HG02678 (cell line): ENCODE results near the gene TTC22.
"Not testable (repeated sequence)": the region's sequence is repeated elsewhere in the genome, so short reads cannot be mapped to it uniquely, and the experiment has no call there.

Experiments
- ATAC-seq: cut with Tn5 transposase; IDR thresholded peaks from one replicate; pipeline ENCODE4 v1.9.1; 2021; ENCODE audit warnings: mild to moderate bottlenecking, moderate library complexity; ENCODE audit not compliant: unreplicated experiment

The TTC22 gene

DNA sequence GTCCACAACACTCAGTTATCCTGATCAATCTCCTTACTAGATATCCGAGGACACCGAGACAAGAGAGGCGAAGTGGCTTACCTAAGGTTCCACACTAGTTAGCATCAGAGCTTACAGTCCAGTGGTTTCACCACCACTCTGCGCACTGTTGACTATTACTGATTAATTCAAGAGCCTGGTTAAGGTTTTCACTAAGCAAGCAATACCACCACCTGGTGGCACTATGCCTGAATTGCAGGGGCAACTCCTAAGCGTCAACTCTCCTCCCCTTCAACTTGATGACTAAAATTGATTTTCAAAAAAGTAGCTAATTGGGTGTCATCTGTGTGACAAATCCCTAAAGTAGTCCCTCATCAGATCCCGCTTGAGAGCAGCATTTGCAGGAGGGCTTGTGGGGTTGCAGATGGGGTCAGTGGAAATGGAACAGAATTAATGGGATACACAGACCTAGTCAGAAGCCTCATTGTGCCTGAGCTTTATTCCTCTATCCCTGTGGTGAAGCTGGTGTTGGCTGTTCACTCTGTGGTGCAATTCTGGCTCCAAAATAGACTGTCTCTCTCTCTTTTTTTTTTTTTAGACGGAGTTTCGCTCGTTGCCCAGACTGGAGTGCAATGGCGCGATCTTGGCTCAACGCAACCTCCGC, 9.1 kb downstream of the TTC22 start:
- ATAC-seq, result no peak

GRCh38 chr1:54788459-54788858, 12.7 kb downstream of the TTC22 start:
- no peak for ATAC-seq

- ATAC-seq, result no peak
Observed at GRCh38 chr1:54787604-54788003, 13.5 kb downstream of the TTC22 start.

DNA sequence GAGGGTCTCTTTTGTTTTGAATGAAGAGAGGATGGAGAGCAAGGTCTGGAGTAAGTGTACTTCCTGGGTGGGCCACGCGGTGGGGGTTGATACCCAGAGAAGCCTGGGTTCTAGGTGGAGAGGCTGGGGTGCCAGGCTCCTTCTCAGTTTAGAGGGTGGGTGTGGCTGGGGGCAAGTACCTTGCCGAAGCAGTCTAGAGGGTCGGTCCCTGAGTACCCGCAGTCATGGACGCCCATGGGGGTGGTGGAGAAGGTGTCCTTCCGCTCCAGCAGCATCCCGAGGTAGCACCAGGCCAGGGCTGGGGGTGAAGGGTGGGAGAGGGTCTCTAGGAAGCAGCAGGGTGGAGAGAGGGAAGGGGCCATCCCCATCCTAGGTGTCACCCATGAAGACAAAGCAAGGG, 14.3 kb downstream of the TTC22 start:
- no peak for ATAC-seq

- no peak for ATAC-seq
Observed at GRCh38 chr1:54784066-54784465, 17.1 kb downstream of the TTC22 start.

GRCh38 chr1:54782588-54782987, 18.5 kb downstream of the TTC22 start:
- no peak for ATAC-seq

DNA sequence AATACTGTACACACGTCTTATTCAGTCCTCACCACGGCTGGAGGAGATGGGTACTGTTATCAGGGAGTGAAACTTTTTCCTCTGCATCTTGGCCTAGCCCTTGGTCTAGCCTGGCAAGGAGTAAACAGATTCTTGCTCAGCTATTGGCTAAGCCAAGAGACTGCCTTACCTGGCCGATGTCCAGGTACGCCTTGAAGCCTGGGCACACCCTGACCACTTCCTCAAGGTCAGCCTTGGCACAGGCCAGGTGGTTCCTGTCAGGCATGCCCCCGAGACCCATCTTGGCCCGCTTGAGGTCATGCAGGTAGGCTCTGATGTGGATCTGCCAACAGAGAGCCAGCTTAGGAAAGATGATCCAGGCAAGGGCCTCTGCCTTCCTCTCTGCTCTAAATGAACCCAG, 19.0 kb downstream of the TTC22 start:
- ATAC-seq, result no peak

- no peak for ATAC-seq
Observed at GRCh38 chr1:54781023-54781723, 19.9 kb downstream of the TTC22 start.

DNA sequence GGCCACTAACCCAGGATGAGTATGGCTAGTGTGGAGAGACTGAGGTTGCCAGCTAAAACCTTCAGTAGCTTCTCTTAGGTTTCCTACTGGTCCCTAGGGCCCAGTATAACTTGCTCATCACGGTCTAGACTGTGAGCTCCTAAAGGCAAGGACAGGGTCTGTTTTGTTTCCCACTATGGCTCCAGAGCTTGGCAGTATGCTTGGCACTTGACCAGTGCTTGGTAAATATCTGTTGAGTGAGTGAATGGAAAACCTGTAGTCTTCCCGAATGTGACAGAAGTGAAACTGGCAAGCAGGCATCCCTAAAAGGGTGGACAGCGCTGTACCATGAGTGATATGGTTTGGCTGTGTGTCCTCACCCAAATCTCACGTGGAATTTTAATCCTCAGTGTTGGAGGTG, 23.7 kb downstream of the TTC22 start:
- ATAC-seq, result no peak

- no peak for ATAC-seq
Observed at GRCh38 chr1:54777011-54777410, 24.1 kb downstream of the TTC22 start.

DNA sequence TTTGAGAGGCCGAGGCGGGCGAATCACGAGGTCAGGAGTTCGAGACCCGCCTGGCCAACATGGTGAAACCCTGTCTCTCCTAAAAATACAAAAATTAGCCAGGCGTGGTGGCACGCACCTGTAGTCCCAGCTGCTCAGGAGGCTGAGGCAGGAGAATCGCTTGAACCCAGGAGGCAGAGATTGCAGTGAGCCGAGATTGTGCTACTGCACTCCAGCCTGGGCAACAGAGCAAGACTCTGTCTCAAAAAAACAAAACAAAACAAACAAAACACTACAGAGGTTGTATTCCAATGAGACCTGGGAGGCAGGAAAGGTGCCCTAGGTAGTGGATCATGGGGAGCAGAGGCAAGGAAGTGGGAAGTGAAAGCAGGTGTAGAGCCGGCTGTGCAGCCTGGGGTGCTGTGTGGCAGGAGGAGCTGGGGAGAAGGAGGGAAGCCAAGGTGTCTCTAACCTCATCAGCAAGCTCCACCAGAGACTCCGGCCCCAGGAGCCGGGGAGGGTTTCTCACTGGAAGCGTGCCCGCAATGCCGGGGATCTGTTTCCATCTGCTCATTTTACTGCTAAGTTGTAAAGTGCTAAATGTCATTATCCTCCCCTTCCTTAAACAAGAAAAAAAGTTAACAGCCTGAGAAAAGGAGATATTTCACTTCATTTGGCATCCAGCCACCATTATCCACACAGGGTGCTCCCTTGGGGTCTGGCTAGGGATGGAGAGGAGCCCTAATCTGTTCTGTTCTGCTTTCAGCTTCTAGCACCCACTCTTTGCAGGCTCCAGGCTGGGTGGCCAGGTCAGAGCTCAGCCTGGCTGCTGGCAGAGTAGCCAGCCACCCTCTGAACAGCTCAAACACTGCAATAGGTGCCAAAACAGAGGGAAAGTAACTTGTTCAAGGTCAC, 25.0 kb downstream of the TTC22 start:
- not testable (repeated sequence) for ATAC-seq

- ATAC-seq, result no peak
Observed at GRCh38 chr1:54774820-54775498, 26.2 kb downstream of the TTC22 start.

- ATAC-seq, result no peak
Observed at GRCh38 chr1:54772951-54773350, 28.2 kb downstream of the TTC22 start.

GRCh38 chr1:54768093-54768492, 33.0 kb downstream of the TTC22 start:
- ATAC-seq, result no peak

GRCh38 chr1:54767526-54767925, 33.6 kb downstream of the TTC22 start:
- ATAC-seq, result no peak

DNA sequence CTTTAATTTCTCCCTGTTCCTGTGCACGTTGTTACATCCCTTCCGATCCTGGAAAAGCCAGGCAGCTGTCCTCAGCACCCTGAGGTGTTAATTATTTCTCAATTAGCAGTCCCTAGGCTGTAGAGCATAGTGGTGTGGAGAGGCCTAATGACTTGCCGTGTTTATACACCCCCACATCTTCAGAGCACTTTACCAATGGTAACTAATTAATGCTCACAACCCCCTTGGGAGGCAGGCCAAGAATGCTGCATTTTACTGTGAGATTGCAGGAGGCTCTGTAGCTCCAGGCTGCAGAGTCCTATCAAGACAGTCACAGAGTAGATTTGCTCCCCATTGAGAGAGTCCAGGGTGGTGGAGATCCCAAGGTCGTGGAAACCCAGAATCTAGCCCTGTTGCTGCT, 34.4 kb downstream of the TTC22 start:
- no peak for ATAC-seq

GRCh38 chr1:54764922-54765561, 36.1 kb downstream of the TTC22 start:
- ATAC-seq, result peak; percentile 9

DNA sequence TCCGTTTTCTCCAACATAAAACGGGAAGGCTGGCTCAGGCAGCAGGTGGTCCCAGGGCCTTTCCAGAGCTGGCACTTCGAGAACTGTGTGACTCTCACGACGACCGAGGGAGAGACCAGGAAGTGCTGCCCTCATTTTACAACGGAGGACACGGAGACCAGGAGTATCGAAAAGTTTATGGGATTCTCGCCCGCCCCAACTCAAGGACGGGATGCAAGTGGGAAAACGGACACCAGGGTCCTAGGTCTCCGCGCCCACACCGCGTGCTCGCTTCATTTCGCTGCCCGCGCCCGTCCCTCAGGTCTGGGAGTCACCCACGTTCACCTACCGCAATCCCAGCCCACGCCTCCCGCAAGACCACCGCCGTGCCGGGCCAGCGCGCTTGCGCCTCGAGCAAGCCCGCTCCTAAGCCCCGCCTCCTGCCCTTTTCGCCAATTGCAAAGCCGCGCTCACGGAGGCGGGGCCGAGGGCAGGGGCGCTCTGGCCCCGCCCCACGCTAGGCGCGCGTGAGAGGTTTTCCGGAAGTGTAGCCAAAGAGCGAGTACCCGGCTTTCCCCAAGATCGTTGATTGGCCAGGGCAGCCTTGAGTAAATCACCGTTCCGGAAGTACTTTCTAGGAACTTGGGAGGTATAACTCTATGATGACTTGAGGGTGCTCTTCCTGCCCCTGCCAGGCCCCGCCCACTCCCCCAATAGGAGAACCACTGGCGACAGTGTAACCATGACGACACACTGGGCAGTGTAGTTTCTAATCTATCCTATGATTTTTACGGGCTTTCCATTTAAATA, 36.8 kb downstream of the TTC22 start, which contains the start of gene PARS2:
PARS2 (minus strand) TSS at position 391 of the 789 bp plus-strand sequence. CDS start 5,362 bp downstream, outside the sequence.
- peak; percentile 98 for ATAC-seq

DNA sequence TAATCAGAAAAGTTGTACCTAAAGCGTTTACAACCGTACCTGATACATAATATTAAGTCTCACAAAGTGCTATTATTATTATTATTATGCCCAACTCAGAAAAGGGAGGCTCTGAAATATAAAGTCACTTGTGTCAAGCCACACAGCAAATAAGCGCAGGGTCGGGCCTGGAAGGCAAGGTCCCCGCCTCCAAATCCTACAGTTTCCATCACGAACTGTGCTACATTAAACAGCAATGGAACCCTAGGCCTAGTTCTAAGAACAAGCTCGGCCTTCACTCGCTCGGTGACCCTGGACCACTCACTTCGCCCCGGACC, 37.3 kb downstream of the TTC22 start:
- ATAC-seq, result no peak
